Activated T-cell treated with anti-CD3 and anti-CD28 coated beads, Interleukin-2, amount 50 U/mL, for 72 hours (primary cell): Measurements from ENCODE around the gene PTER. TPM values are rescaled to one million over a fixed set of nuclear protein-coding genes. Genes with fewer than 3 reads are reported as not detected.
A peak's percentile ranks its signal among the peaks of the same experiment; 100 is the strongest.

Experiments used
- ATAC-seq, 2 donors: fragments of 150-1000 bp; cut with Tn5 transposase; replicated peaks in 1 of 2; 2 replicates each; pipeline ENCODE4 v1.10.0; 2021; ENCODE audit warnings: moderate library complexity in 2 of 2, mild to moderate bottlenecking in 1 of 2
- DNase-seq, 2 donors: peaks; one replicate each; pipeline ENCODE4 v3.0.0; 2021 to 2022; ENCODE audit warnings: mixed read lengths in 1 of 2
- H3K27ac Mint-ChIP-seq: one replicate; pipeline ENCODE4 v1.8.0; 2022; ENCODE audit warnings: mild to moderate bottlenecking, moderate library complexity, mixed read lengths
- H3K27me3 Mint-ChIP-seq: one replicate; pipeline ENCODE4 v1.8.0; 2022; ENCODE audit warnings: low read depth, mixed read lengths
- H3K36me3 Mint-ChIP-seq, 2 donors: one replicate each; pipeline ENCODE4 v1.8.0; 2022; ENCODE audit warnings: mixed read lengths in 2 of 2, mild to moderate bottlenecking in 1 of 2; ENCODE audit not compliant: insufficient read depth in 2 of 2
- H3K4me1 Mint-ChIP-seq: one replicate; pipeline ENCODE4 v1.8.0; 2022; ENCODE audit warnings: low read depth, mixed read lengths
- H3K4me3 Mint-ChIP-seq, 2 donors: one replicate each; pipeline ENCODE4 v1.8.0; 2022; ENCODE audit warnings: mild to moderate bottlenecking in 2 of 2, mixed read lengths in 2 of 2, moderate library complexity in 2 of 2
- H3K9me3 Mint-ChIP-seq, 2 donors: one replicate each; pipeline ENCODE4 v1.8.0; 2022; ENCODE audit warnings: mixed read lengths in 2 of 2
- total RNA-seq, 2 donors: library from RNA; stranded (reverse); gene quantifications; one replicate each; pipeline ENCODE4 v1.2.3, GENCODE V29; 2022

PTER gene
- total RNA-seq, 2 donors from 2014 or later: 25.7 to 40.7 TPM

GRCh38 chr10:16441173-16441840 is 4.5 kb downstream of the PTER start:
- H3K27ac Mint-ChIP-seq: peak overlapping the region; percentile 84
- no peaks in the 10 kb centered on the region for H3K9me3 Mint-ChIP-seq
- DNase-seq: no peak
- no peak for ATAC-seq
- peak overlapping the region; percentile 56 to 80 for H3K4me3 Mint-ChIP-seq
- H3K27me3 Mint-ChIP-seq: no peaks in the 10 kb centered on the region
- peaks cover 60% of the 10 kb centered on the region for H3K4me1 Mint-ChIP-seq
- peaks cover 8 to 15% of the 10 kb centered on the region in 2 donors for H3K36me3 Mint-ChIP-seq

GRCh38 chr10:16442914-16443313 is 6.1 kb downstream of the PTER start:
- Mint-ChIP-seq H3K36me3 (peaks cover 8 to 20% of the 10 kb centered on the region in 2 donors), H3K27me3 (no peaks in the 10 kb centered on the region), H3K9me3 (no peaks in the 10 kb centered on the region), H3K4me1 (peaks cover 49% of the 10 kb centered on the region), H3K4me3 (no peak overlapping the region), H3K27ac (peak overlapping the region; percentile 57)
- DNase-seq: no peak
- no peak for ATAC-seq

GRCh38 chr10:16445770-16446469 is 9.1 kb downstream of the PTER start:
- Mint-ChIP-seq H3K4me3 (no peak overlapping the region), H3K9me3 (no peaks in the 10 kb centered on the region), H3K27ac (no peak overlapping the region), H3K27me3 (no peaks in the 10 kb centered on the region), H3K4me1 (peaks cover 20% of the 10 kb centered on the region), H3K36me3 (peaks cover 7 to 26% of the 10 kb centered on the region in 2 donors)
- no peak for DNase-seq
- ATAC-seq: no peak

GRCh38 chr10:16449454-16449853 is 12.6 kb downstream of the PTER start:
- Mint-ChIP-seq H3K9me3 (no peaks in the 10 kb centered on the region), H3K4me3 (no peak overlapping the region), H3K27me3 (no peaks in the 10 kb centered on the region), H3K27ac (no peak overlapping the region), H3K4me1 (no peaks in the 10 kb centered on the region), H3K36me3 (peaks cover 4 to 22% of the 10 kb centered on the region in 2 donors)
- ATAC-seq (no peak), DNase-seq (no peak)

GRCh38 chr10:16458166-16458955 is 21.6 kb downstream of the PTER start:
- Mint-ChIP-seq H3K4me1 (no peaks in the 10 kb centered on the region), H3K36me3 (peaks cover 0 to 7% of the 10 kb centered on the region in 2 donors), H3K9me3 (no peaks in the 10 kb centered on the region), H3K4me3 (no peak overlapping the region), H3K27ac (no peak overlapping the region), H3K27me3 (no peaks in the 10 kb centered on the region)
- peak in 1 of 2 donors; percentile 49 for ATAC-seq
- DNase-seq: no peak

DNA sequence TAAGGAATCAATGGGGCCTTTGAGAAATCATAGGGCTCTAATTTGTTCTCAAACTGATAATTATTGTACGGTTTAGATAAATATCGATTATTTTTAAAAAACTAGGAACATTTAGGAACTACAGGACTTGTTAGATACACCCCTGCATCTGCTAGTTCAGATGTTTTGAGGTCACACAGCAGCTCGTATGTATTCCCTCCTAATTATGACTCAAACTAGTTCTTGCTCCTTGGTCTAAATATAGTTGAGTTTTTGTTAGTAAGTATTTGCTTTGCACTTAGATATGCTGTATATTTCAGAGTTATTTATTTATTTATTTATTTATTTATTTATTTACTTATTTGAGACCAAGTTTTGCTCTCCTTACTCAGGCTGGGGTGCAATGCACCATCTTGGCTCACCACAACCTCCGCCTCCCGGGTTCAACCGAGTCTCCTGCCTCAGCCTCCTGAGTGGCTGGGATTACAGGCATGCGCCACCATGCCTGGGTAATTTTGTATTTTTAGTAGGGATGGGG is 22.7 kb downstream of the PTER start:
- no peaks in the 10 kb centered on the region for H3K4me1 Mint-ChIP-seq
- no peak overlapping the region for H3K27ac Mint-ChIP-seq
- peaks cover 0 to 9% of the 10 kb centered on the region in 2 donors for H3K36me3 Mint-ChIP-seq
- ATAC-seq (no peak), DNase-seq (no peak)
- no peaks in the 10 kb centered on the region for H3K9me3 Mint-ChIP-seq
- H3K27me3 Mint-ChIP-seq: no peaks in the 10 kb centered on the region
- H3K4me3 Mint-ChIP-seq: no peak overlapping the region

DNA sequence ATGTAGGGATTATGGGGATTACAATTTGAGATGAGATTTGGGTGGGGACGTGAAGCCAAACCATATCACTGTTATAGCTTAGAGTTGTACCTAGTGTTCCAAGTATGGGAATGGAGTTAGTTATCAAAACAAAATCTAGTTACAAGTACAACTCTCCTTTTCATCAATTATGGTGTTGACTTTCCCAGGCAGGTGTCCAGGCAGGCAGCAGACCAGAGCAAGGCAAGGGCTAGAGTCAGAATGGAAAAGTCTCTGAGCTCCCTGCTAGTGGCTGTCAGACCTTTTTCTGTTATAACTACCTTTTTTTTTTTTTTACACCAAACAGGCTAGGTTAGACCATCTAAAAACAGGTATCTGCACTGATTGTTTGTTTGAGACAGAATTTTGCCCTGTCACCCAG is 29.2 kb downstream of the PTER start:
- Mint-ChIP-seq H3K27me3 (no peaks in the 10 kb centered on the region), H3K27ac (no peak overlapping the region), H3K36me3 (peaks cover 4 to 17% of the 10 kb centered on the region in 2 donors), H3K9me3 (peaks cover 0 to 5% of the 10 kb centered on the region in 2 donors), H3K4me3 (no peak overlapping the region), H3K4me1 (peaks cover 39% of the 10 kb centered on the region)
- ATAC-seq: no peak
- no peak for DNase-seq

- DNase-seq: peak in 1 of 2 donors; percentile 22
- H3K4me3 Mint-ChIP-seq: no peak overlapping the region
- ATAC-seq: peak; percentile 30 to 37
- H3K27ac Mint-ChIP-seq: no peak overlapping the region
- H3K27me3 Mint-ChIP-seq: no peaks in the 10 kb centered on the region
- peaks cover 0 to 5% of the 10 kb centered on the region in 2 donors for H3K9me3 Mint-ChIP-seq
- peaks cover 38% of the 10 kb centered on the region for H3K4me1 Mint-ChIP-seq
- peaks cover 4 to 16% of the 10 kb centered on the region in 2 donors for H3K36me3 Mint-ChIP-seq
These were observed 33.9 kb downstream of the PTER start for GRCh38 chr10:16470747-16471146.

DNA sequence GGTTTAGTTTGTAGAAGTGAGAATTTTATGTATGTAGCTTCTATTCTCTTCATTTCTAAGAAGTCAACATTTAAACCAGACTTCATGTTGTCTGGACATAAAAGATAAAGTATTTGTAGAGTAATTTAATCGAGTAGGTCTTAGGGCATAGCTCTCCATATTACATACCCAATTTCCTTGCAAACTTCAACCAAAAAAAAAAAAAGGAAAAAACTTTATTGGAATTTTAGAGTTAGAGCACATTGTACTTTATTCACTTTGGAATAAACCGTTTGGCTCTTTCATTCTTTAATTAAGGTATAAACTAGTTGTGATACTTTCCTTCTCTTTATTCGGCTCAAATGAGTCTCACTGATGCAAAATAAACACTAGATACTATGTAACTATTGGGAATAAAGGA is 36.0 kb downstream of the PTER start:
- H3K4me1 Mint-ChIP-seq: peaks cover 30% of the 10 kb centered on the region
- H3K36me3 Mint-ChIP-seq: peaks cover 4 to 16% of the 10 kb centered on the region in 2 donors
- no peak overlapping the region for H3K4me3 Mint-ChIP-seq
- no peak overlapping the region for H3K27ac Mint-ChIP-seq
- no peak for DNase-seq
- no peak for ATAC-seq
- peaks cover 0 to 5% of the 10 kb centered on the region in 2 donors for H3K9me3 Mint-ChIP-seq
- H3K27me3 Mint-ChIP-seq: no peaks in the 10 kb centered on the region

DNA sequence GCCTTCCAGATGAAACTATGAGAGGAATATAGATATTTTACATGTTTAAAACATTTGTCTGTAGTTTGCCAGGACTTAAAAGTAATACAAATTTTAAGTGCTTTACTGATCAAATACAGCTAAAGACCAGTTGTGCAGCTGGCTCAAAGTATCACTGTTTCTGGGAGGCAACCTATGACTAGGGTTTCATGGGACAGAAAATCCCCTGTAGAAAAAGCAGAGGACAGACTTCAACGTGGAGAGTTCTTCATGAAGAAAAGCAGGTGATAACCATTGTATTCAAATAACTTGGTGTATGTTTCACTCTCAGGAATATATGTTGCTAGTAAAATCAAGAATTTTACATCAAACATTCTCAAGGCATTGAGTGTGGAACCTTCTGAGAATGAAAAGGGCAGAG is 40.9 kb downstream of the PTER start:
- no peaks in the 10 kb centered on the region for H3K9me3 Mint-ChIP-seq
- no peak for ATAC-seq
- H3K4me1 Mint-ChIP-seq: peaks cover 4% of the 10 kb centered on the region
- H3K27me3 Mint-ChIP-seq: no peaks in the 10 kb centered on the region
- no peak overlapping the region for H3K27ac Mint-ChIP-seq
- H3K36me3 Mint-ChIP-seq: peaks cover 1 to 3% of the 10 kb centered on the region in 2 donors
- DNase-seq: no peak
- H3K4me3 Mint-ChIP-seq: no peak overlapping the region

- H3K4me3 Mint-ChIP-seq: no peak overlapping the region
- DNase-seq (no peak), ATAC-seq (no peak)
- H3K36me3 Mint-ChIP-seq: peaks cover 0 to 6% of the 10 kb centered on the region in 2 donors
- H3K27ac Mint-ChIP-seq: no peak overlapping the region
- H3K9me3 Mint-ChIP-seq: no peaks in the 10 kb centered on the region
- H3K4me1 Mint-ChIP-seq: peaks cover 6% of the 10 kb centered on the region
- H3K27me3 Mint-ChIP-seq: no peaks in the 10 kb centered on the region
These were observed 42.0 kb downstream of the PTER start for GRCh38 chr10:16478801-16479200.

GRCh38 chr10:16481052-16481728 is 44.4 kb downstream of the PTER start:
- Mint-ChIP-seq H3K4me1 (peaks cover 11% of the 10 kb centered on the region), H3K27ac (no peak overlapping the region), H3K9me3 (no peaks in the 10 kb centered on the region), H3K27me3 (no peaks in the 10 kb centered on the region), H3K4me3 (no peak overlapping the region), H3K36me3 (peaks cover 6% of the 10 kb centered on the region in 2 donors)
- no peak for ATAC-seq
- DNase-seq: no peak
